ELR (cell line): Measurements from ENCODE around the gene AKAP8L.
"Not testable (repeated sequence)": the region's sequence is repeated elsewhere in the genome, so short reads cannot be mapped to it uniquely, and the experiment has no call there.

ENCODE experiments used
- DNase-seq: peaks from one replicate; pipeline ENCODE4 v3.0.0-alpha.2; 2015; ENCODE audit warnings: low read depth

Gene AKAP8L

GRCh38 chr19:15379083-15379998 is 39.4 kb downstream of the AKAP8L start, which contains the start of gene AKAP8:
Gene AKAP8, minus strand, starts transcription at chr19:15379787. Its CDS starts 56 bp downstream, at chr19:15379731.
- peak; percentile 98 for DNase-seq

DNA sequence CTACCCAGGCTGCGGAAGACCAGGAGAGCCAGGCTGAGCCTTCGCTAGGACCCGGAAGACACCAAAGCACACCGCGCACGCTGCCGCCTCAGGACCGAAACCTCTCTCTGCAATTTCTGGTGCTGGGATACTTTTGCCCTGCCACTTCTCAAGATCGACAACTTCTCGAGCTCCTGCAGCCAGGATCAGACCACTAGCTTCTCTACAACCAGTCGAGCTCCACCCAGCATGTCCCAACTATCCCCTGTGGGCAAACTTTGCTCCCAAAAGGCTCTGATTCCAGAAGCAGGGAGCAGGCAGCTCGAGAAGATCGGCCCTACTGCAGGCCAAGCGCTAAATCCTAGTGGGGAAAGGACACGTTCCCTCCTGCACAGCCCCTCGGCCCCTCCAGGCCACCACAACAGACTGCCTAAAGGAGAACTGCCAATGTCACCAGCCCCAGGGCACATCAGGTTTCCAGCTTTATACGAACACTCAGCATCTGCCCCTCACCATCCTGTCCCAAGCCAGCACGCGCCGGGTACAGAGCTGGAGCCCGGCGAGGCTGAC is 40.2 kb downstream of the AKAP8L start:
- DNase-seq, result peak; percentile 67

DNA sequence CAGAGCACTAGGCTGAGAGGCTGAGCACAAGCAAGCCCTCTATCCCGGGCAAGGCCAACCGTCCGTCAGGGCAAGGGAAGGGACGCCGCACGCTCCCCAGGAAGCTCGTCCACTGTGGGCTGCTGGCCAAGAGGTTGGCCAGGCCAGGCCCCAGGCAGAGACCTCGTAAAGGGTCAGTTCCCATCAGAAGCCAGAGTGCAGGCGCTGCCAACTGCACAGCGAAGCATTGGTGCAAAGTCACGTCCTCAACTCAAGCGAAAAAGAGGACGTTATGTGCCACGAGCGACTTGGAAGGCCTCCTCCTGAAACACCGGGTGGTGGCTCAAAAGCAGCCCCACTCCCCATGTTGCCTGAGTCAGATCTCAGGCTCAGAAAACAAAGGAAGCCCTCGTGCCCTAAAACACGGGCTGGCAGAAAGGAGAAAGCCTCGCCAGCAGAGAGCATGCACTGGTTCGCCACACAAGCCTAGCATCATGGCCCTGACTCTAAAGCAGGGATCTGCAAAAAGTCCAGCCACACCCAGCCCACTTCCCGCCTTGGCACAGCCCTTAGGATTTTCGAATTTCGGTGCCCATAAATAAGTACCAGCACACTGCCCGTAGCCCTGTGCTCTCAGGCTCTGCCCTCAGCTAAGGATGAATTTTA is 43.9 kb downstream of the AKAP8L start:
- no peak for DNase-seq

DNA sequence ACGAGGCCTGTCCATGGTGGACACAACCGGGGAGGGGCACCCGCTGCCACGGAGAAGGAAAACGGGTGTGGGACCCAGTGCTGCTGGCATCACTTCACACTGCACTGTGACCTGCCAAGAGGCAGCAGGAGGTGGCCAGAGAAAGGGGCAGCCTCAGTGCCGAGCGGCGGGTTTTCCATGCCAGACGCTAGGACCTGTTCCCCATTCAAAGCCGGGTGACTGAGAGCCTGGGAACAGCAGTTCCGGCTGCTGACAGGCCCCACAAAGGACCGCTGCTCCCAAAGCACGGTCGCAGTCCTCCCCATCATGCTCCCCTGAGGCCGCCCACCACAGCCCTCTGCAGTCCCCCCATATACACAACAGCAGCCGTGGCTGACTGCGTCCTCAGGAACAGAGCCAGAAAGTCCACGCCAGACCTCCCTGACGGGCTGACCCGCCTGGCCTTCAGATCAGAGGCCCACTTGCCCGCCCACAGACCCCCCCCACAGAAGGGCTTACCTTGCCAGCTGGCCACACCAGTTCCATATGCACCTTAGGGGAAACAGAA is 44.6 kb downstream of the AKAP8L start:
- no peak for DNase-seq

GRCh38 chr19:15373644-15374043 is 45.1 kb downstream of the AKAP8L start:
- no peak for DNase-seq

DNA sequence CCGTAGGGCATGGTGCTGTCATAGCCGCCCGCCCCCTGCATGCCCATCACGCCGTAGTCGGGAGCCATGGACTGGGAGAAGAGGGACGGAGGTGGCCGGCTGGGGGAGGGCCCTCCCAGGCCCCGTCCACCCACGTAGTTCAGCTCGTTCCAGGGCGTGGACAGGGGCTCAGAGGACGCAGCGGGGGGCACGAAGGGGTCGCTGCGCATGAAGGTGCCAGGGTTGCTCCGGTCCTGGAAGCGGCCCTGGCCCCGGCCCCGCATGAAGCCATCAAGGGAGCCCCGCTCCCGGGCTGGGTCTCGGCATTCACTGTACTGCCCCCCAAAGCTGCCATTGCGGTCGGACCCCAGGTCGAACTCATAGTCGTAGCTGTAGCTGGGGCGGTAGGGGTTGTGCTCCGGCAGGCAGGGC is 45.9 kb downstream of the AKAP8L start:
- no peak for DNase-seq

- DNase-seq, result no peak
Measured at GRCh38 chr19:15372470-15372869, 46.3 kb downstream of the AKAP8L start.

GRCh38 chr19:15371786-15372380 is 46.9 kb downstream of the AKAP8L start:
- DNase-seq, result no peak

DNA sequence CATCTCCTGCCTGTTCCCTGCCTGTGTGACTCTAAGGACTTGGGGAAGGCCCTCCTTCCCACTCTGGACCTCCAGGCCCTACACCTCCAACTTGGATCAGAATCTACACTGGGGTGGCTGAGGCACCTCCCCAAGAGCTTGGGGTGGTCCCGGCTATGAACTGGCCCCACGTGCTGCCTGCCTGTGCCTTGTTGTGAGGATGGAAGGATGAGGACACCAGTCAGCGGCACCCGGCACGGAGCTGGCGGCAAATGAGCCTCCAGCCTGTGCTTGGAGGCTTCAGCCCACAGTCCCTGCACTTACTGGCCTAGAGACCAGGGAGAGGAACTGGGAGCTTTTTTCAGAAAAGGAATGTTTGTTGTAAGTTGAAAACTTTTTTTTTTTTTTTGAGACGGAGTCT is 47.7 kb downstream of the AKAP8L start:
- no peak for DNase-seq

- DNase-seq, result no peak
Measured at GRCh38 chr19:15369594-15369891, 49.2 kb downstream of the AKAP8L start.

DNA sequence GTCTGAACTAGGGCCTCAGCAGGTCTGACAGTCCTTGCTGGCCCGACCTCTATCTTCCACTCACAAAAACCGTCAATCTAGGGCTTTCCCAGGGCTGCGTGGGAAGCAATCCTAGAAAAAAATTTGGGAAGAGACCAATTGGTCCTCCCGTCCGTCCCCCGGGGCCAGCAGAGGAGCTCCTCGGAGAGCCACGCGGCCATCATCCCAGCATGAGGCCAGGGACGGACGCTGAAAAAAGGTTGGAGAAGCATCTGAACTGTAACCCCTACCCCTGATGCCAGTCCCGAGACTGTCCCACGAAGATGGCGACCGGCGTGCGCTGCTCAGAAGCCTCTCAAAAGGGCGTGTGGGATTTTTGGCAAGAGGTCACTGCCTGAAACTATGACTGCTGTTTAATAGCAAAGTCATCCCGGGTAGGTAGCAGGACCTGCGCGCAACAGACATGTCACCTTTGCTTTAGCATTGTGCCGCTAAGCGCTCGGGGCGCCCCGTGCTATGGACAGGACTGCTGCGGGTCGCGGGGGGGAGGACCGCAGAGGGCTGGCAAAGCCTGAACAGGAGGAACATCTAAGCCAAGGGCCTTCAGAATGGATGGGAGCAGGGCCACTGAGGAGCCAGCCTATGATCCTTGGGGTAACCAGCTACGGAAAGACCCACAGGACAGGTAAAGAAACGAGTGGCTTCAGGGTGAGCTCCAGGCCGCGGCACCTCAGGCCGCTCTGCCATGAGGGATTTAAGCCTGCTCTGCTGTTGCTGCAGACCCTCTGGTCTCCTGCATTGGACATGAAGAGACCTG is 49.8 kb downstream of the AKAP8L start:
- no peak for DNase-seq

DNA sequence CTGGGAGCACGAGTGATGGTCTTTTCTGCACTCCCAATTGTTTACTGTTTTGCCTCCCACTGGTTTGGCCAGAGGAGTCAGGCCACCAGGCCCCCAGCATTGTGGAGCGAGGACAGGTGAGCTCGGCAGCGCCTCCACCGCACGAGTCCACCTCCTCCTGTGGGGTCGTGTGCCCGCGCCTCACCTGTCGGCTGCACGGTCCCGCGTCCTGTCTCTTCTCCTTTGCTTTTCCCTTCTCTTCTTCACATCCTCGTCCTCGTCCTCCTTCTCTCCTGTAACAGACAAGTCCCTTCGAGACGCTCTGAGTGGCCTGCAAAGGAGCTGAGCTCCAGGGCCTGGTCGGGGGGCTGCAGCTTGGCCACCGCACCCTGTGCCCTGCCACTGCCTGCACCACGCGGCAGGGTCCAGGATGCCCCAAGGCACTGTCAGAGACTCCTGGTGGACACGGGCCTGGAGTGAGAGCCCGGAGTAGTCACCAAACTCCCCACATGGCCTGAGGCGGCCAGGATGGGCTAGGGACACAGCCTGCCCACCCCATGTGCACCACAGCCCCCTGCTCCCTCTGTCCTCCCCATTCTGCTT is 50.6 kb downstream of the AKAP8L start:
- no peak for DNase-seq

- no peak for DNase-seq
Measured at GRCh38 chr19:15367439-15367838, 51.3 kb downstream of the AKAP8L start.

- no peak for DNase-seq
Measured at GRCh38 chr19:15365264-15365663, 53.5 kb downstream of the AKAP8L start.

- not testable (repeated sequence) for DNase-seq
Measured at GRCh38 chr19:15363791-15364190, 55.0 kb downstream of the AKAP8L start.

- DNase-seq, result not testable (repeated sequence)
Measured at GRCh38 chr19:15363048-15363447, 55.7 kb downstream of the AKAP8L start.

- not testable (repeated sequence) for DNase-seq
Measured at GRCh38 chr19:15360015-15360414, 58.8 kb downstream of the AKAP8L start.

DNA sequence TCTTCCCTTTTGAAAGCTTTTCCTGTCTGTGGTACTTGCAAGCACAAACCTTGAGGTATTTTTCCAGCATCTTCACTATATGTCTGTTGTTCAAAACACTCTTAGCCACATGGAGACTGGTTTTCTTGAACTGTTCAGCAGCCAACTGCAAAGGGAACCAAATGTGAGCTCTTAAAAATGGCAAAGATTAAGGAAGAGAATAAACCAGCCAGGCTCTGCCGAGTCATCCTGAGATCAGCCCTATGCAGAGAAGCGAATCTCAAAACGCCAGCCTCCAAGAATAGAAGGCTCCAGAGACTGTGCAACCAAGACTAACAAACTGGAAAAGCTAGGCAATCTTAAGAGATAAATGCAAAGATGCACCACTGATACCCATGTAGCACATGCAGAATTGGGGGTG is 59.9 kb downstream of the AKAP8L start:
- DNase-seq, result no peak

DNA sequence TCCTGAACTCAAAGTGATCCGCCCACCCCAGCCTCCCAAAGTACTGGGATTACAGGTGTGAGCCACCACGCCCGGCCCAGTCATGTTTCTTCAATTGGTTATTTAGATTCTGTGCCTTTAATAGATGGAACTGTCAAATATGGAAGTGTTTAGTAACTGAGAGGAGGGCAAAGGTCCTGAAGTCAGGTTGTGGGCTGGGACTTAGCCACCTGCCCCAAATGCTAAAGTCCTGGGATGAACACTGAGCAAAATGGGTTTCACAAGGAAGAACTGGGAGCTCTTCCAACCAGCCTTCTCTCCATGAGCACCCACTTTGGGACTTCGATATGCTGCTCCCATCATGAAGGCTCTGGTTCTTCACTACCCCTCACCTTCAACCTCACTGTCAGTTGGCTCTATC is 60.9 kb downstream of the AKAP8L start:
- DNase-seq, result no peak

DNA sequence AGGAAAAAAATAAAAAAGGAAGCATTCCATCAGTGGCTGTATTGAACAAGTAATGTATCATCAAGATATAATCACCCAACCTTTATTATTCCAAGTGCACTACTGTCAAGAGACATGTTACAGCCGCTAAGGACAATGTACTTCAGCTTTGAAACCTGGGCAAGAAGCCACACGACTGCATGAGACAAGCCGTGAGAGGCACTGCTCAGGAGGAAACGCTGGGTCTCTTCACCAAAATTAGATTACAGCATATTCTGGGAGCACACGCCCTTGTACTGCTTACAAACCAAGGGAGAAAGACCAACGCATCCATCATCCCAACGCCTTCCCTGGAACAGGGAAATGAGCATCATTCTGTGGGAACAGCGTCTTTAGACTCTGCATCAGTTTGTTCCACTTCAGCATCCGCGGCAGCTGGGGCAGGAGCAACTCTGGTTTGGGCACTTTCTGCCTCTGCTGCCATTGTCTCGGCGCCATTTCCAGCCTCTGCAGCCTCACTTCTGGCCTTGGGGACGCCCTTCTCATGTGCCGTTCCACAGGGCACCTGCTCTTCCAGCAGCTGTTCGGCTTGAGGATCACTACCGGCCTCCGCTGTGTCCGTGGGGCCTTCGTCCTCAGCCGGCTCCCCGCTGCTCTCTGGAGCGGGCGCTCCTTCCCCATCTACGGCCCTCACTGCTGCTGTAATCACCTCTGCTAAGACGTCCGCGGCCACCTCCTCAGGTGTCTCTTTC is 64.1 kb downstream of the AKAP8L start:
- no peak for DNase-seq

DNA sequence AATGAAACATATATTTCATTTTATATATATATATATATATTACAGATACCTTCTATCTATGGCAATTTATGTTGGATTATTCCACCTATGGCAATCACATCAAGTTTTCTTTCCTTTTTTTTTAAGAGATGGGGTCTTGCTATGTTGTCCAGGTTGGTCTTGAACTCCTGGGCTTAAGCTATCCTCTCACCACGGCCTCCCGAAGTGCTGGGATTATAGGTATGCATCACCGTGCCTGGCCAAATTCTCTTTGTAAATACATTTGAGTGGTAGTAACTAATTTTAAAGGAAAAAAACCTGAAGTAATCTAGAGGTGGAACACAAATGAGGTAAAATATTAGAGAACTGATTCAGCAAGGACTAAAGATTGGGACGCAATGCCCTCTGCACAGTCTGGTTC is 64.9 kb downstream of the AKAP8L start:
- DNase-seq, result no peak
